ENCODE data around the gene PNMA8B. TPM values are rescaled to one million over a fixed set of nuclear protein-coding genes. Genes with fewer than 3 reads are reported as not detected.

The PNMA8B gene
- total RNA-seq (10 to 100 TPM; 10.6 to 17.7 TPM), polyA plus RNA-seq (ENCODE audit: insufficient read length in 2 of 2) (10 to 100 TPM; 30.2 to 31.0 TPM)
- long read RNA-seq, donor 1, full-length matches to known transcripts = 27 of 27 reads
- long read RNA-seq, donor 1, partial matches to known transcripts = 0 of 27 reads
- long read RNA-seq, donor 1, other reads (novel, unspliced or antisense) = 0 of 27 reads
- long read RNA-seq, donor 2, full-length matches to known transcripts = 13 of 13 reads
- long read RNA-seq, donor 2, partial matches to known transcripts = 0 of 13 reads
- long read RNA-seq, donor 2, other reads (novel, unspliced or antisense) = 0 of 13 reads
- long read RNA-seq, donor 3, full-length matches to known transcripts = 22 of 22 reads
- long read RNA-seq, donor 3, partial matches to known transcripts = 0 of 22 reads
- long read RNA-seq, donor 3, other reads (novel, unspliced or antisense) = 0 of 22 reads
- long read RNA-seq, donor 4, full-length matches to known transcripts = 14 of 14 reads
- long read RNA-seq, donor 4, partial matches to known transcripts = 0 of 14 reads
- long read RNA-seq, donor 4, other reads (novel, unspliced or antisense) = 0 of 14 reads

- H3K27ac ChIP-seq (ENCODE audit: low read depth, low read length) = no peak within 1 kb of the TSS
- under 1% methylated on average over 29 of the region's 29 CpGs for WGBS (ENCODE audit: insufficient coverage)
These were observed at the start of gene PNMA8B for GRCh38 chr19:46495786-46496099. Gene PNMA8B (minus strand): TSS chr19:46495867. CDS start chr19:46495465, 402 bp downstream.

GRCh38 chr19:46544651-46545050, 49.0 kb upstream of the PNMA8B start:
- no peaks in the 10 kb centered on the region for H3K9me3 ChIP-seq (ENCODE audit: control insufficient read depth, insufficient read depth, low read length)
- no peak for DNase-seq (ENCODE audit: low read depth in 4 of 6, low spot score in 6 of 6)
- WGBS (ENCODE audit: insufficient coverage) = 82% methylated on average over 3 of the region's 5 CpGs
- no peaks in the 10 kb centered on the region for H3K27me3 ChIP-seq (ENCODE audit: control insufficient read depth, insufficient read depth, low read length)
- H3K4me1 ChIP-seq (ENCODE audit: control insufficient read depth, insufficient read depth, low read length) = peaks cover 4% of the 10 kb centered on the region
- H3K4me3 ChIP-seq (ENCODE audit: low read depth, low read length) = no peak overlapping the region
- H3K36me3 ChIP-seq (ENCODE audit: control insufficient read depth, insufficient read depth, low read length) = no peaks in the 10 kb centered on the region
- H3K27ac ChIP-seq (ENCODE audit: low read depth, low read length) = no peak overlapping the region

More at GRCh38 chr19:46495786-46496099, at the start of gene PNMA8B:
- Histone ChIP-seq H3K4me3 (ENCODE audit: low read depth, low read length) (peak within 1 kb of the TSS; percentile 48), H3K9me3 (ENCODE audit: control insufficient read depth, insufficient read depth, low read length) (no peaks in the 10 kb centered on the region), H3K27me3 (ENCODE audit: control insufficient read depth, insufficient read depth, low read length) (peaks cover 31% of the 10 kb centered on the region), H3K4me1 (ENCODE audit: control insufficient read depth, insufficient read depth, low read length) (peaks cover 53% of the 10 kb centered on the region), H3K36me3 (ENCODE audit: control insufficient read depth, insufficient read depth, low read length) (peaks cover 30% of the 10 kb centered on the region)
- peak; percentile 87 to 99 (median 95) for DNase-seq (ENCODE audit: low read depth in 4 of 6, low spot score in 6 of 6)

- 15% methylated on average over 6 of the region's 15 CpGs for WGBS (ENCODE audit: insufficient coverage)
- Histone ChIP-seq H3K4me1 (ENCODE audit: control insufficient read depth, insufficient read depth, low read length) (peaks cover 4% of the 10 kb centered on the region), H3K4me3 (ENCODE audit: low read depth, low read length) (no peak overlapping the region), H3K9me3 (ENCODE audit: control insufficient read depth, insufficient read depth, low read length) (no peaks in the 10 kb centered on the region), H3K27me3 (ENCODE audit: control insufficient read depth, insufficient read depth, low read length) (no peaks in the 10 kb centered on the region), H3K27ac (ENCODE audit: low read depth, low read length) (no peak overlapping the region), H3K36me3 (ENCODE audit: control insufficient read depth, insufficient read depth, low read length) (no peaks in the 10 kb centered on the region)
- DNase-seq (ENCODE audit: low read depth in 4 of 6, low spot score in 6 of 6) = peak; percentile 79 to 97 (median 85)
These were observed 47.0 kb upstream of the PNMA8B start for GRCh38 chr19:46542428-46543230.

- Histone ChIP-seq H3K9me3 (ENCODE audit: control insufficient read depth, insufficient read depth, low read length) (no peaks in the 10 kb centered on the region), H3K36me3 (ENCODE audit: control insufficient read depth, insufficient read depth, low read length) (peaks cover 5% of the 10 kb centered on the region), H3K4me3 (ENCODE audit: low read depth, low read length) (no peak overlapping the region), H3K4me1 (ENCODE audit: control insufficient read depth, insufficient read depth, low read length) (peaks cover 15% of the 10 kb centered on the region), H3K27ac (ENCODE audit: low read depth, low read length) (no peak overlapping the region), H3K27me3 (ENCODE audit: control insufficient read depth, insufficient read depth, low read length) (no peaks in the 10 kb centered on the region)
- WGBS (ENCODE audit: insufficient coverage) = 56% methylated on average over 12 of the region's 19 CpGs
- DNase-seq (ENCODE audit: low read depth in 4 of 6, low spot score in 6 of 6) = peak in 1 of 6 donors; percentile 60
These were observed 41.8 kb upstream of the PNMA8B start for GRCh38 chr19:46537136-46538097.

- Histone ChIP-seq H3K4me3 (ENCODE audit: low read depth, low read length) (no peak overlapping the region), H3K9me3 (ENCODE audit: control insufficient read depth, insufficient read depth, low read length) (no peaks in the 10 kb centered on the region), H3K4me1 (ENCODE audit: control insufficient read depth, insufficient read depth, low read length) (peaks cover 23% of the 10 kb centered on the region), H3K27ac (ENCODE audit: low read depth, low read length) (no peak overlapping the region), H3K36me3 (ENCODE audit: control insufficient read depth, insufficient read depth, low read length) (peaks cover 5% of the 10 kb centered on the region), H3K27me3 (ENCODE audit: control insufficient read depth, insufficient read depth, low read length) (no peaks in the 10 kb centered on the region)
- WGBS (ENCODE audit: insufficient coverage) = 96% methylated on average over 4 of the region's 7 CpGs
- no peak for DNase-seq (ENCODE audit: low read depth in 4 of 6, low spot score in 6 of 6)
These were observed 40.7 kb upstream of the PNMA8B start for GRCh38 chr19:46536391-46536790.

- Histone ChIP-seq H3K9me3 (ENCODE audit: control insufficient read depth, insufficient read depth, low read length) (no peaks in the 10 kb centered on the region), H3K4me1 (ENCODE audit: control insufficient read depth, insufficient read depth, low read length) (peaks cover 43% of the 10 kb centered on the region), H3K4me3 (ENCODE audit: low read depth, low read length) (no peak overlapping the region), H3K36me3 (ENCODE audit: control insufficient read depth, insufficient read depth, low read length) (peaks cover 5% of the 10 kb centered on the region), H3K27me3 (ENCODE audit: control insufficient read depth, insufficient read depth, low read length) (no peaks in the 10 kb centered on the region), H3K27ac (ENCODE audit: low read depth, low read length) (peak overlapping the region; percentile 87)
- 88% methylated on average over 16 of the region's 16 CpGs for WGBS (ENCODE audit: insufficient coverage)
- DNase-seq (ENCODE audit: low read depth in 4 of 6, low spot score in 6 of 6) = no peak
These were observed 38.0 kb upstream of the PNMA8B start for GRCh38 chr19:46533621-46534081.

GRCh38 chr19:46533078-46533620, 37.5 kb upstream of the PNMA8B start:
- H3K36me3 ChIP-seq (ENCODE audit: control insufficient read depth, insufficient read depth, low read length) = peaks cover 8% of the 10 kb centered on the region
- peaks cover 48% of the 10 kb centered on the region for H3K4me1 ChIP-seq (ENCODE audit: control insufficient read depth, insufficient read depth, low read length)
- peak in 5 of 6 donors; percentile 65 to 97 (median 77) for DNase-seq (ENCODE audit: low read depth in 4 of 6, low spot score in 6 of 6)
- H3K27ac ChIP-seq (ENCODE audit: low read depth, low read length) = peak overlapping the region; percentile 87
- 40% methylated on average over 9 of the region's 12 CpGs for WGBS (ENCODE audit: insufficient coverage)
- H3K4me3 ChIP-seq (ENCODE audit: low read depth, low read length) = no peak overlapping the region
- no peaks in the 10 kb centered on the region for H3K27me3 ChIP-seq (ENCODE audit: control insufficient read depth, insufficient read depth, low read length)
- H3K9me3 ChIP-seq (ENCODE audit: control insufficient read depth, insufficient read depth, low read length) = no peaks in the 10 kb centered on the region

GRCh38 chr19:46530636-46531035, 35.0 kb upstream of the PNMA8B start:
- Histone ChIP-seq H3K4me1 (ENCODE audit: control insufficient read depth, insufficient read depth, low read length) (peaks cover 52% of the 10 kb centered on the region), H3K27ac (ENCODE audit: low read depth, low read length) (no peak overlapping the region), H3K9me3 (ENCODE audit: control insufficient read depth, insufficient read depth, low read length) (no peaks in the 10 kb centered on the region), H3K4me3 (ENCODE audit: low read depth, low read length) (no peak overlapping the region), H3K27me3 (ENCODE audit: control insufficient read depth, insufficient read depth, low read length) (no peaks in the 10 kb centered on the region), H3K36me3 (ENCODE audit: control insufficient read depth, insufficient read depth, low read length) (peaks cover 8% of the 10 kb centered on the region)
- WGBS (ENCODE audit: insufficient coverage) = 100% methylated on average over 1 of the region's 1 CpG
- DNase-seq (ENCODE audit: low read depth in 4 of 6, low spot score in 6 of 6) = no peak
